ENCODE data around the gene LMF1. TPM values are rescaled to one million over a fixed set of nuclear protein-coding genes. Genes with fewer than 3 reads are reported as not detected.

LMF1 gene
- total and polyA plus RNA-seq, 9 of the 15 experiments (the other 6 are each of a cell fraction or from before 2014, with no cell fraction given): 0.11 to 1.6 (median 0.55) TPM; not detected in 1

GRCh38 chr16:951660-952301 lies 19.0 kb downstream of the LMF1 start (continued):
- TF ChIP-seq NR2C2 (CRISPR knock-in tag; IDR thresholded peaks at IDR 0.05) (peak; percentile 56; the same call in 1 of the 2 replicates), NR2C2 (tag; IDR thresholded peaks at IDR 0.05) (peak; percentile 69; the same call in 1 of the 2 replicates), MAFG (tag; conservative IDR thresholded peaks at IDR 0.05) (no peak), CHD4 (IDR thresholded peaks at IDR 0.05; ENCODE audit: insufficient read depth, insufficient replicate concordance, low read depth, low read length, poor library complexity, severe bottlenecking) (no peak), HIVEP1 (CRISPR knock-in tag; IDR thresholded peaks at IDR 0.05) (no peak), ZNF165 (CRISPR knock-in tag; IDR thresholded peaks at IDR 0.05; ENCODE audit: borderline replicate concordance) (no peak), MYNN (IDR thresholded peaks at IDR 0.05) (peak; percentile 53; the same call in 1 of the 2 replicates), MYNN (CRISPR knock-in tag; IDR thresholded peaks at IDR 0.05) (no peak), MYC (IDR thresholded peaks at IDR 0.05; ENCODE audit: low read depth, low read length) (peak; percentile 55), MYC (CRISPR knock-in tag; IDR thresholded peaks at IDR 0.05; ENCODE audit: borderline replicate concordance, low read depth) (no peak), ZNF57 (CRISPR knock-in tag; IDR thresholded peaks at IDR 0.05) (no peak), TCF7 (IDR thresholded peaks at IDR 0.05; ENCODE audit: borderline replicate concordance) (no peak), FOXJ2 (tag; IDR thresholded peaks at IDR 0.05) (no peak), RBM39 (optimal IDR thresholded peaks at IDR 0.05; ENCODE audit: low read depth, low read length) (no peak), HDAC2 (IDR thresholded peaks at IDR 0.05) (no peak), JUND (IDR thresholded peaks at IDR 0.05; ENCODE audit: borderline replicate concordance, low read depth, low read length) (peak; percentile 41; the same call in 1 of the 2 replicates), JUND (tag; IDR thresholded peaks at IDR 0.05; ENCODE audit: borderline replicate concordance, low read depth, low read length) (no peak), NFE2 (IDR thresholded peaks at IDR 0.05; ENCODE audit: low read depth) (0 out of 2 replicates have a peak, but pooled peaks have one; percentile 11), FOXA1 (IDR thresholded peaks at IDR 0.05; ENCODE audit: borderline replicate concordance) (no peak), TGIF2 (CRISPR knock-in tag; IDR thresholded peaks at IDR 0.05) (no peak), E2F5 (CRISPR knock-in tag; IDR thresholded peaks at IDR 0.05) (peak; percentile 75), SMARCA5 (IDR thresholded peaks at IDR 0.05) (no peak), GTF2A2 (tag; IDR thresholded peaks at IDR 0.05) (no peak), BHLHE40 (IDR thresholded peaks at IDR 0.05; ENCODE audit: low read length) (peak; percentile 98), ZNF224 (CRISPR knock-in tag; IDR thresholded peaks at IDR 0.05) (no peak), BRD9 (IDR thresholded peaks at IDR 0.05; ENCODE audit: low read depth, partially characterized antibody) (no peak), ZBTB1 (CRISPR knock-in tag; IDR thresholded peaks at IDR 0.05; ENCODE audit: borderline replicate concordance, low read depth) (peak; percentile 93; the same call in 1 of the 2 replicates)
- TF ChIP-seq, protein P1, sequence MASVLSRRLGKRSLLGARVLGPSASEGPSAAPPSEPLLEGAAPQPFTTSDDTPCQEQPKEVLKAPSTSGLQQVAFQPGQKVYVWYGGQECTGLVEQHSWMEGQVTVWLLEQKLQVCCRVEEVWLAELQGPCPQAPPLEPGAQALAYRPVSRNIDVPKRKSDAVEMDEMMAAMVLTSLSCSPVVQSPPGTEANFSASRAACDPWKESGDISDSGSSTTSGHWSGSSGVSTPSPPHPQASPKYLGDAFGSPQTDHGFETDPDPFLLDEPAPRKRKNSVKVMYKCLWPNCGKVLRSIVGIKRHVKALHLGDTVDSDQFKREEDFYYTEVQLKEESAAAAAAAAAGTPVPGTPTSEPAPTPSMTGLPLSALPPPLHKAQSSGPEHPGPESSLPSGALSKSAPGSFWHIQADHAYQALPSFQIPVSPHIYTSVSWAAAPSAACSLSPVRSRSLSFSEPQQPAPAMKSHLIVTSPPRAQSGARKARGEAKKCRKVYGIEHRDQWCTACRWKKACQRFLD (CRISPR knock-in tag; IDR thresholded peaks at IDR 0.05): peak; percentile 91
- TF ChIP-seq, protein P2, sequence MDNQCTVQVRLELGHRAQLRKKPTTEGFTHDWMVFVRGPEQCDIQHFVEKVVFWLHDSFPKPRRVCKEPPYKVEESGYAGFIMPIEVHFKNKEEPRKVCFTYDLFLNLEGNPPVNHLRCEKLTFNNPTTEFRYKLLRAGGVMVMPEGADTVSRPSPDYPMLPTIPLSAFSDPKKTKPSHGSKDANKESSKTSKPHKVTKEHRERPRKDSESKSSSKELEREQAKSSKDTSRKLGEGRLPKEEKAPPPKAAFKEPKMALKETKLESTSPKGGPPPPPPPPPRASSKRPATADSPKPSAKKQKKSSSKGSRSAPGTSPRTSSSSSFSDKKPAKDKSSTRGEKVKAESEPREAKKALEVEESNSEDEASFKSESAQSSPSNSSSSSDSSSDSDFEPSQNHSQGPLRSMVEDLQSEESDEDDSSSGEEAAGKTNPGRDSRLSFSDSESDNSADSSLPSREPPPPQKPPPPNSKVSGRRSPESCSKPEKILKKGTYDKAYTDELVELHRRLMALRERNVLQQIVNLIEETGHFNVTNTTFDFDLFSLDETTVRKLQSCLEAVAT (IDR thresholded peaks at IDR 0.05): peak in 1 of 2 experiments; percentile 88; a peak in 2 of 4 replicates

Measured in K562 (cell line).